Brain pericyte (primary cell): Measurements from ENCODE around the gene CPE.

ENCODE experiments used
- DNase-seq: peaks from one replicate; pipeline ENCODE4 v3.0.0-alpha.2; 2012; ENCODE audit warnings: low read depth, low spot score

CPE gene

GRCh38 chr4:165508372-165509120 is 129.7 kb downstream of the CPE start:
- no peak for DNase-seq

- no peak for DNase-seq
These were observed 133.6 kb downstream of the CPE start for GRCh38 chr4:165512424-165512823.

- DNase-seq = no peak
These were observed 135.9 kb downstream of the CPE start for GRCh38 chr4:165514739-165515138.

GRCh38 chr4:165515201-165515600 is 136.4 kb downstream of the CPE start:
- no peak for DNase-seq

- DNase-seq = no peak
These were observed 137.5 kb downstream of the CPE start for GRCh38 chr4:165516281-165516833.

GRCh38 chr4:165517216-165517615 is 138.4 kb downstream of the CPE start:
- DNase-seq = no peak

- DNase-seq = no peak
These were observed 139.3 kb downstream of the CPE start for GRCh38 chr4:165518024-165518616.

GRCh38 chr4:165518686-165519085 is 139.9 kb downstream of the CPE start:
- no peak for DNase-seq

GRCh38 chr4:165519591-165519990 is 140.8 kb downstream of the CPE start:
- DNase-seq = no peak

- DNase-seq = no peak
These were observed 141.3 kb downstream of the CPE start for GRCh38 chr4:165520086-165520485.

- DNase-seq = no peak
These were observed 143.2 kb downstream of the CPE start for GRCh38 chr4:165522050-165522449.

GRCh38 chr4:165524532-165525190 is 145.9 kb downstream of the CPE start:
- DNase-seq = no peak

GRCh38 chr4:165532976-165533375 is 154.2 kb downstream of the CPE start:
- no peak for DNase-seq

- peak; percentile 26 for DNase-seq
These were observed 158.3 kb downstream of the CPE start for GRCh38 chr4:165537028-165537648.

GRCh38 chr4:165539801-165540200 is 161.0 kb downstream of the CPE start:
- DNase-seq = no peak

GRCh38 chr4:165540206-165540830 is 161.5 kb downstream of the CPE start:
- no peak for DNase-seq

GRCh38 chr4:165541851-165542459 is 163.1 kb downstream of the CPE start:
- no peak for DNase-seq

GRCh38 chr4:165542476-165542875 is 163.7 kb downstream of the CPE start:
- DNase-seq = no peak
